Keratinocyte (primary cell): ENCODE measurements around the gene HMCN2. TPM values are rescaled to one million over a fixed set of nuclear protein-coding genes. Genes with fewer than 3 reads are reported as not detected.

Experiments
- DNase-seq: peaks from one replicate; pipeline ENCODE4 v3.0.0-alpha.2; 2011; ENCODE audit warnings: low read depth, missing footprints, low spot score
- FAIRE-seq: peaks from 2 replicates; lab custom pipeline; 2011; peaks lifted over from hg19 to GRCh38; lab: Jason Lieb, UNC
- H2AFZ ChIP-seq: 2 replicates; pipeline ENCODE4 v1.6.0; 2012; ENCODE audit warnings: low read length, control low read depth, inconsistent platforms; ENCODE audit not compliant: control insufficient read depth
- H3K27ac ChIP-seq: 2 replicates; pipeline ENCODE4 v1.5.1; 2011; ENCODE audit warnings: low read length; ENCODE audit not compliant: control insufficient read depth, insufficient read depth
- H3K27me3 ChIP-seq: 3 replicates; pipeline ENCODE4 v1.6.0; 2011; ENCODE audit warnings: low read length; ENCODE audit not compliant: control insufficient read depth, insufficient read depth; ENCODE audit errors: extremely low read depth
- H3K36me3 ChIP-seq, 2 experiments: 2 replicates in 1 of 2; 3 replicates in 1 of 2; pipeline ENCODE4 v1.5.1; 2011; ENCODE audit warnings: low read length in 2 of 2, mild to moderate bottlenecking in 1 of 2; ENCODE audit not compliant: control insufficient read depth in 2 of 2, insufficient read depth in 2 of 2; ENCODE audit errors: extremely low read depth in 1 of 2
- H3K4me1 ChIP-seq: 3 replicates; pipeline ENCODE4 v1.5.1; 2011; ENCODE audit warnings: low read length; ENCODE audit not compliant: control insufficient read depth, insufficient read depth; ENCODE audit errors: extremely low read depth
- H3K4me2 ChIP-seq: 3 replicates; pipeline ENCODE4 v1.6.0; 2011; ENCODE audit warnings: low read depth, low read length; ENCODE audit not compliant: control insufficient read depth, insufficient read depth; ENCODE audit errors: extremely low read depth
- H3K4me3 ChIP-seq, 3 experiments: fragments of 200-600 bp in 1 of 3; sonication (generic) in 1 of 3; 2 replicates in 2 of 3; 3 replicates in 1 of 3; pipeline ENCODE4 v1.5.1; 2011 to 2016; ENCODE audit warnings: low read length in 3 of 3, mild to moderate bottlenecking in 3 of 3, control low read depth in 2 of 3, inconsistent platforms in 1 of 3, low read depth in 1 of 3, mixed read lengths in 1 of 3, mixed run types in 1 of 3, moderate library complexity in 1 of 3; ENCODE audit not compliant: control insufficient read depth in 2 of 3, insufficient read depth in 2 of 3; ENCODE audit errors: extremely low read depth in 1 of 3
- H3K79me2 ChIP-seq: 2 replicates; pipeline ENCODE4 v1.6.0; 2012; ENCODE audit warnings: low read length; ENCODE audit not compliant: control insufficient read depth, insufficient read depth
- H3K9ac ChIP-seq: 3 replicates; pipeline ENCODE4 v1.6.0; 2011; ENCODE audit warnings: low read length; ENCODE audit not compliant: control insufficient read depth, insufficient read depth; ENCODE audit errors: extremely low read depth
- H3K9me1 ChIP-seq: 3 replicates; pipeline ENCODE4 v1.6.0; 2011; ENCODE audit warnings: low read length; ENCODE audit not compliant: control insufficient read depth, insufficient read depth; ENCODE audit errors: extremely low read depth
- H3K9me3 ChIP-seq: 2 replicates; pipeline ENCODE4 v1.5.1; 2012; ENCODE audit warnings: low read depth, low read length; ENCODE audit not compliant: control insufficient read depth
- H4K20me1 ChIP-seq: 3 replicates; pipeline ENCODE4 v1.6.0; 2011; ENCODE audit warnings: low read length; ENCODE audit not compliant: control insufficient read depth, insufficient read depth; ENCODE audit errors: extremely low read depth
- EZH2 ChIP-seq: IDR thresholded peaks from one replicate; pipeline ENCODE4 v1.6.1; 2012; ENCODE audit warnings: inconsistent platforms, mild to moderate bottlenecking, low read length, moderate library complexity
- dilution Hi-C: fragments of 300-500 bp; cut with MboI; formaldehyde crosslinking; loops from one replicate; pipeline ENCODE4 v1.7.0; 2020; ENCODE audit warnings: low sequenced_read_pairs; ENCODE audit not compliant: extremely low pct_ligation_motif_present
- polyA plus RNA-seq, 5 experiments: library from polyadenylated mRNA; depleted of rRNA in 3 of 5; stranded (reverse) in 3 of 5; stranded (forward) in 1 of 5; unstranded in 1 of 5; fragments of >200 nt; gene quantifications; 1 replicate in 1 of 5; 2 replicates in 3 of 5; 3 replicates in 1 of 5; pipeline versions ENCODE4 v1.2.1 to v1.2.3, GENCODE V29; 2011 to 2012; ENCODE audit warnings: missing spikeins in 2 of 5, low read depth in 1 of 5, low replicate concordance in 1 of 5
- TF ChIP-seq, protein P1 (sequence below), 3 experiments: IDR thresholded peaks in 1 of 3; conservative IDR thresholded peaks in 1 of 3; optimal IDR thresholded peaks in 1 of 3; 2 replicates in 2 of 3; 3 replicates in 1 of 3; pipeline versions ENCODE3 to v1.5.1; 2011; ENCODE audit warnings: low read length in 3 of 3, mild to moderate bottlenecking in 3 of 3, moderate library complexity in 2 of 3, control low read depth in 1 of 3, inconsistent platforms in 1 of 3; ENCODE audit not compliant: insufficient read depth in 2 of 3; ENCODE audit errors: extremely low read depth in 1 of 3

The HMCN2 gene
- polyA plus RNA-seq, 1 donor (not counting 4 experiments of a cell fraction or from before 2014, with no cell fraction given), result not detected

DNA sequence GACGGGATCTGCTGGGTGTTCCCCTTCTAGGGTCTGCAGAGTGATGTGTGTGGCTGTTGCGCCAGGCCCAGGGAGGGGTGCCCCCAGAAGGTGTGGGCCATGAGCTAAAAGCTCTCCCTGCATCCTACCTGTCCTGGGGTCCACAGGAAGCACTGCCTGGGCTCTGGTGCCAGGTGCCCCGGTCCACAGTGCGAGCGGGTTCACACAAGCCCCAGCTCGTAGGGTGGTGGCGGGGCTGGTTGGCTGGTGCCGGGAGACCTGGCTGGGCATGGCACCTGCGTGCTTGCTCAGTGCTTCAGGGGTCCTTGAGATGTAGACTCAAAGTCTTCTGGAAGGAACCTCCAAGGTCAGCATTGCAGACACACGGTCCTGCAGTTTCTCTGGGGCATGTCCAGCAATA, 204.7 kb downstream of the HMCN2 start:
- DNase-seq (no peak), FAIRE-seq (no peak)
- H3K4me1 ChIP-seq, result no peaks in the 10 kb centered on the region
- no peaks in the 10 kb centered on the region for H3K36me3 ChIP-seq
- H3K27me3 ChIP-seq, result peaks cover 3% of the 10 kb centered on the region
- no peaks in the 10 kb centered on the region for H3K9me1 ChIP-seq
- H3K9me3 ChIP-seq, result no peaks in the 10 kb centered on the region
- no peak overlapping the region for H3K9ac ChIP-seq
- no peak overlapping the region for H3K27ac ChIP-seq
- no peaks in the 10 kb centered on the region for H4K20me1 ChIP-seq
- no peaks in the 10 kb centered on the region for H3K79me2 ChIP-seq
- dilution Hi-C loops, result no loop called here
- no peak overlapping the region for H2AFZ ChIP-seq
- H3K4me3 ChIP-seq, result no peak overlapping the region
- no peak for TF ChIP-seq EZH2
- TF ChIP-seq, protein P1, sequence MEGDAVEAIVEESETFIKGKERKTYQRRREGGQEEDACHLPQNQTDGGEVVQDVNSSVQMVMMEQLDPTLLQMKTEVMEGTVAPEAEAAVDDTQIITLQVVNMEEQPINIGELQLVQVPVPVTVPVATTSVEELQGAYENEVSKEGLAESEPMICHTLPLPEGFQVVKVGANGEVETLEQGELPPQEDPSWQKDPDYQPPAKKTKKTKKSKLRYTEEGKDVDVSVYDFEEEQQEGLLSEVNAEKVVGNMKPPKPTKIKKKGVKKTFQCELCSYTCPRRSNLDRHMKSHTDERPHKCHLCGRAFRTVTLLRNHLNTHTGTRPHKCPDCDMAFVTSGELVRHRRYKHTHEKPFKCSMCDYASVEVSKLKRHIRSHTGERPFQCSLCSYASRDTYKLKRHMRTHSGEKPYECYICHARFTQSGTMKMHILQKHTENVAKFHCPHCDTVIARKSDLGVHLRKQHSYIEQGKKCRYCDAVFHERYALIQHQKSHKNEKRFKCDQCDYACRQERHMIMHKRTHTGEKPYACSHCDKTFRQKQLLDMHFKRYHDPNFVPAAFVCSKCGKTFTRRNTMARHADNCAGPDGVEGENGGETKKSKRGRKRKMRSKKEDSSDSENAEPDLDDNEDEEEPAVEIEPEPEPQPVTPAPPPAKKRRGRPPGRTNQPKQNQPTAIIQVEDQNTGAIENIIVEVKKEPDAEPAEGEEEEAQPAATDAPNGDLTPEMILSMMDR (optimal IDR thresholded peaks at IDR 0.05 in 1 of 3, IDR thresholded peaks at IDR 0.05 in 1 of 3, conservative IDR thresholded peaks at IDR 0.05 in 1 of 3; ENCODE audit: extremely low read depth in 1 of 3, insufficient read depth in 2 of 3, low read length in 3 of 3), result no peak
- H3K4me2 ChIP-seq, result no peak overlapping the region

DNA sequence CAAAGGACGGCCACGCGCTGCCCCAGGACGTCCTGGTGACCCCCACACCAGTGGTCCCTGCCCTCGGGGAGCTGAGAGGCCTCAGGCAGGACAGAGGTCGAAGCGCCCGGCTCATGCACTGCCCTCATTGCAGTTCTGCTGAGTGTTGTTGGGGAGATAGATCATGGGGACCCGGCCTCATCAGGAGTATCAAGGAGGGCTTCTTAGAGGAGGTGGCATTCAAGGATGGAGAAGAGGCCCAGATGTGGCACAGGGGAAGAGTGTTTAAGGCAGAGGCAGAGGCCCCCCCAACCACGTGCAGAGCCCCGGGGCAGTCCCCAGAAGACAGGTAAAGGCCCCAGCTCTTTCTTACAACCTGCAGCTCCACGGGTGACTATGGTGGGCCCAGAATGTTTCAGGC, 205.4 kb downstream of the HMCN2 start:
- no peak for FAIRE-seq
- H3K27me3 ChIP-seq, result peaks cover 3% of the 10 kb centered on the region
- dilution Hi-C loops, result no loop called here

More for the DNA sequence above, 205.4 kb downstream of the HMCN2 start:
- Histone ChIP-seq H3K4me2 (no peak overlapping the region), H3K4me3 (no peak overlapping the region), H3K36me3 (no peaks in the 10 kb centered on the region), H3K9me1 (no peaks in the 10 kb centered on the region), H3K79me2 (no peaks in the 10 kb centered on the region), H3K4me1 (no peaks in the 10 kb centered on the region), H3K9ac (no peak overlapping the region), H4K20me1 (no peaks in the 10 kb centered on the region), H3K9me3 (no peaks in the 10 kb centered on the region), H3K27ac (no peak overlapping the region), H2AFZ (no peak overlapping the region)
- TF ChIP-seq, protein P1 (optimal IDR thresholded peaks at IDR 0.05 in 1 of 3, IDR thresholded peaks at IDR 0.05 in 1 of 3, conservative IDR thresholded peaks at IDR 0.05 in 1 of 3; ENCODE audit: extremely low read depth in 1 of 3, insufficient read depth in 2 of 3, low read length in 3 of 3), result no peak
- TF ChIP-seq EZH2, result no peak
- DNase-seq, result no peak
